H54 (cell line): ENCODE results near the gene SLC29A4.

ENCODE experiments used
- DNase-seq: peaks from one replicate; pipeline ENCODE4 v3.0.0; 2011; ENCODE audit warnings: low spot score, mixed read lengths; ENCODE audit not compliant: insufficient read length
- FAIRE-seq: peaks from 3 replicates; lab custom pipeline; 2011; peaks lifted over from hg19 to GRCh38; lab: Jason Lieb, UNC
- POLR2A ChIP-seq: IDR thresholded peaks from 2 replicates; pipeline ENCODE4 v1.6.1; 2011; ENCODE audit warnings: low read depth, mild to moderate bottlenecking, low read length

SLC29A4 gene

DNA sequence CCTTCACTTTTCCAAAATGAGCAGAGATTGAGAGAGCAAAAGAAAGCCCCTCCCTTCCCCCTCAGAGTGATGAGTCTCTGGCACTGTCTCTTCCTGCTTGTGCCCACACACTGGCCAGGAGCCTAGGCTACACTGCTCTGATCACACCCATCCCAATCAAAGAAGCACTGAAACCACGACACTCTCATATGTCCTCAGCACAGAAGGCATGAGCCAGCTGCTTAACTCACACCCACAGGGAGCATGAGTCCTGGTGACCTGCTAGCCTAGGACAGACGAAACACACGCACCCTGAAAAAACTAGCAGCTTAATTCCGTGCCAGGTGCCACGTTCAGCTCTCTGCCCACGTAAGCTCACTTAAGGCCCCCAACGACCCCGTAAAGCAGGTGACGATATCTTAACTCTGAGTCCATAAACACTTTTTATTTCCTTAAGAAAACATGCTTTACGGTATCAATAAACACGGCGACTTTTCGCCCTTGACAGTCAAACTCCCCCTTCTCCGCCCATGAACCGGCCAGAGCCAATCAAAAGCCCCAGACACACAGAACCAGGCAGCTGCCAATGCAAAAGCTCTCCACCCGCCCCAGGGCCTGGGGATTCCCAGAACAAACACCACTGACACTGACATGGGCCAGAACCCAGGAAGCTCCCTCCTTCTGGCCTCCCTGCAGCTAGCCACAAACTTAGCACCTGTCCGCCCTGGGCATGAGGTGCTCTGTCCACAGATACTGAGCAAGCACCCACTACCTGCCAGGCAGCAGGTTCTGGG, 71.9 kb downstream of the SLC29A4 start:
- FAIRE-seq, result no peak
- no peak for TF ChIP-seq POLR2A
- DNase-seq, result no peak
